GM12891 (cell line): ENCODE data around the gene PARS2.

Source experiments
- PAX5 ChIP-seq: IDR thresholded peaks from 2 replicates; pipeline ENCODE4 v1.6.1; 2011; ENCODE audit warnings: low read length, moderate library complexity, mild to moderate bottlenecking; ENCODE audit not compliant: insufficient read depth, severe bottlenecking
- POLR2A ChIP-seq: IDR thresholded peaks from 2 replicates; pipeline ENCODE4 v1.6.1; 2011; ENCODE audit warnings: low read depth, low read length, control low read depth
- POLR2AphosphoS5 ChIP-seq: IDR thresholded peaks from 2 replicates; pipeline ENCODE4 v1.6.1; 2011; ENCODE audit warnings: low read depth, low read length, control low read depth
- POU2F2 ChIP-seq: IDR thresholded peaks from 2 replicates; pipeline ENCODE4 v1.6.1; 2011; ENCODE audit warnings: low read depth, mild to moderate bottlenecking, control low read depth, low read length, moderate library complexity
- SPI1 ChIP-seq: IDR thresholded peaks from 2 replicates; pipeline ENCODE4 v1.6.1; 2011; ENCODE audit warnings: low read depth, low read length, control low read depth
- TAF1 ChIP-seq: IDR thresholded peaks from 2 replicates; pipeline ENCODE4 v1.6.1; 2011; ENCODE audit warnings: low read depth, low read length, control low read depth

- no peak for TF ChIP-seq POLR2A
- TF ChIP-seq POLR2AphosphoS5, result no peak
- TF ChIP-seq SPI1, result no peak
- no peak for TF ChIP-seq POU2F2
- no peak for TF ChIP-seq TAF1
- TF ChIP-seq PAX5, result no peak
Measured at GRCh38 chr1:54708385-54708784, 55.9 kb downstream of the PARS2 start.
